Suprapubic skin (tissue), 4 donors: ENCODE results near the gene GRB10. TPM values are rescaled to one million over a fixed set of nuclear protein-coding genes. Genes with fewer than 3 reads are reported as not detected.

Source experiments
- DNase-seq, 2 donors: peaks; one replicate each; pipeline ENCODE4 v3.0.0-alpha.2; 2019; ENCODE audit warnings: low spot score in 2 of 2
- H3K27ac ChIP-seq: fragments of 200-600 bp; sonication (generic); one replicate; pipeline ENCODE4 v1.5.1; 2019
- H3K27me3 ChIP-seq: fragments of 200-600 bp; sonication (generic); one replicate; pipeline ENCODE4 v1.5.1; 2019
- H3K36me3 ChIP-seq: fragments of 200-600 bp; sonication (generic); one replicate; pipeline ENCODE4 v1.5.1; 2019
- H3K4me1 ChIP-seq: fragments of 200-600 bp; sonication (generic); one replicate; pipeline ENCODE4 v1.5.1; 2019
- H3K4me3 ChIP-seq: fragments of 200-600 bp; sonication (generic); one replicate; pipeline ENCODE4 v1.5.1; 2019; ENCODE audit warnings: mild to moderate bottlenecking
- H3K9me3 ChIP-seq: fragments of 200-600 bp; sonication (generic); one replicate; pipeline ENCODE4 v1.5.1; 2019
- CTCF ChIP-seq, 2 donors: fragments of 200-600 bp in 1 of 2; fragments of 450-650 bp in 1 of 2; sonication (generic) in 1 of 2; IDR thresholded peaks; one replicate each; pipeline ENCODE4 v1.5.1; 2016 to 2019; ENCODE audit warnings: antibody characterized with exemption in 2 of 2, mild to moderate bottlenecking in 1 of 2, moderate library complexity in 1 of 2
- EP300 ChIP-seq: sonication (generic); formaldehyde crosslinking; IDR thresholded peaks from one replicate; pipeline ENCODE4 v1.6.1; 2017; ENCODE audit warnings: antibody characterized with exemption
- POLR2A ChIP-seq, 2 donors: fragments of 450-650 bp; IDR thresholded peaks; one replicate each; pipeline ENCODE4 v1.6.1; 2017; ENCODE audit warnings: antibody characterized with exemption in 2 of 2, mild to moderate bottlenecking in 2 of 2, moderate library complexity in 2 of 2
- POLR2AphosphoS5 ChIP-seq, 3 donors: sonication (generic); formaldehyde crosslinking; IDR thresholded peaks; one replicate each; pipeline ENCODE4 v1.6.1; 2017; ENCODE audit warnings: antibody characterized with exemption in 3 of 3
- WGBS: methylation state at CpG from one replicate; pipeline ENCODE4 v1.1.5; 2018; 5-methylcytosine and 5-hydroxymethylcytosine counted together
- total RNA-seq, 4 donors: library from RNA; depleted of rRNA; stranded (reverse); fragments of >200 nt; gene quantifications; one replicate each; pipeline ENCODE4 v1.1.0, GENCODE V29; 2016

Gene GRB10
- total RNA-seq, 4 donors from 2014 or later, result 7.8 to 56.2 (median 11.5) TPM

GRCh38 chr7:50659329-50659965 lies 123.2 kb downstream of the GRB10 start:
- DNase-seq, result no peak
- Histone ChIP-seq H3K9me3 (no peaks in the 10 kb centered on the region), H3K4me1 (peaks cover 23% of the 10 kb centered on the region), H3K27me3 (no peaks in the 10 kb centered on the region), H3K4me3 (no peak overlapping the region), H3K27ac (no peak overlapping the region), H3K36me3 (peaks cover 3% of the 10 kb centered on the region)
- TF ChIP-seq POLR2A (IDR thresholded peaks at IDR 0.05) (no peak), POLR2AphosphoS5 (IDR thresholded peaks at IDR 0.05) (no peak), EP300 (no peak), CTCF (IDR thresholded peaks at IDR 0.05) (no peak)
- 90% methylated on average over 14 of the region's 17 CpGs for WGBS

- H3K4me1 ChIP-seq, result peaks cover 29% of the 10 kb centered on the region
- H3K36me3 ChIP-seq, result peaks cover 3% of the 10 kb centered on the region
- no peaks in the 10 kb centered on the region for H3K27me3 ChIP-seq
- DNase-seq, result no peak
- H3K27ac ChIP-seq, result no peak overlapping the region
- WGBS, result 93% methylated on average over 11 of the region's 11 CpGs
- H3K9me3 ChIP-seq, result no peaks in the 10 kb centered on the region
- H3K4me3 ChIP-seq, result no peak overlapping the region
- TF ChIP-seq CTCF (IDR thresholded peaks at IDR 0.05) (no peak), POLR2A (IDR thresholded peaks at IDR 0.05) (no peak), POLR2AphosphoS5 (IDR thresholded peaks at IDR 0.05) (no peak), EP300 (no peak)
Observed at GRCh38 chr7:50658696-50659095, 124.0 kb downstream of the GRB10 start.

GRCh38 chr7:50657912-50658311 lies 124.8 kb downstream of the GRB10 start:
- DNase-seq, result peak in 1 of 2 donors; percentile 50
- H3K4me1 ChIP-seq, result peaks cover 34% of the 10 kb centered on the region
- no peak overlapping the region for H3K4me3 ChIP-seq
- no peaks in the 10 kb centered on the region for H3K9me3 ChIP-seq
- TF ChIP-seq EP300 (no peak), CTCF (IDR thresholded peaks at IDR 0.05) (no peak), POLR2A (IDR thresholded peaks at IDR 0.05) (no peak), POLR2AphosphoS5 (IDR thresholded peaks at IDR 0.05) (no peak)
- 79% methylated on average over 7 of the region's 7 CpGs for WGBS
- peak overlapping the region; percentile 40 for H3K27ac ChIP-seq
- H3K27me3 ChIP-seq, result no peaks in the 10 kb centered on the region
- H3K36me3 ChIP-seq, result peaks cover 3% of the 10 kb centered on the region

GRCh38 chr7:50657341-50657873 lies 125.3 kb downstream of the GRB10 start:
- Histone ChIP-seq H3K4me3 (no peak overlapping the region), H3K27ac (peak overlapping the region; percentile 40), H3K9me3 (no peaks in the 10 kb centered on the region), H3K36me3 (peaks cover 3% of the 10 kb centered on the region), H3K4me1 (peaks cover 38% of the 10 kb centered on the region), H3K27me3 (no peaks in the 10 kb centered on the region)
- 48% methylated on average over 9 of the region's 9 CpGs for WGBS
- peak; percentile 88 for TF ChIP-seq EP300
- peak in 1 of 3 donors; percentile 78 for TF ChIP-seq POLR2AphosphoS5 (IDR thresholded peaks at IDR 0.05)
- peak; percentile 10 to 13 for TF ChIP-seq CTCF (IDR thresholded peaks at IDR 0.05)
- no peak for TF ChIP-seq POLR2A (IDR thresholded peaks at IDR 0.05)
- peak in 1 of 2 donors; percentile 86 for DNase-seq

- H3K9me3 ChIP-seq, result no peaks in the 10 kb centered on the region
- DNase-seq, result peak in 1 of 2 donors; percentile 22
- 80% methylated on average over 15 of the region's 16 CpGs for WGBS
- no peak for TF ChIP-seq EP300
- no peak for TF ChIP-seq POLR2A (IDR thresholded peaks at IDR 0.05)
- no peak for TF ChIP-seq CTCF (IDR thresholded peaks at IDR 0.05)
- TF ChIP-seq POLR2AphosphoS5 (IDR thresholded peaks at IDR 0.05), result no peak
- peak overlapping the region; percentile 33 for H3K27ac ChIP-seq
- H3K27me3 ChIP-seq, result no peaks in the 10 kb centered on the region
- H3K36me3 ChIP-seq, result peaks cover 3% of the 10 kb centered on the region
- H3K4me3 ChIP-seq, result no peak overlapping the region
- peaks cover 35% of the 10 kb centered on the region for H3K4me1 ChIP-seq
Observed at GRCh38 chr7:50656141-50656895, 126.4 kb downstream of the GRB10 start.
